ENCODE results near the gene ATP11B. TPM values are rescaled to one million over a fixed set of nuclear protein-coding genes. Genes with fewer than 3 reads are reported as not detected.
"Not testable (repeated sequence)": the region's sequence is repeated elsewhere in the genome, so short reads cannot be mapped to it uniquely, and the experiment has no call there.

The ATP11B gene
- total RNA-seq, 1 donor = 66.4 TPM

GRCh38 chr3:182811269-182811596 lies 17.9 kb downstream of the ATP11B start:
- DNase-seq (ENCODE audit: low read depth) = no peak
- H3K4me3 ChIP-seq (ENCODE audit: low read depth, low read length) = no peak overlapping the region
- TF ChIP-seq, protein P1, sequence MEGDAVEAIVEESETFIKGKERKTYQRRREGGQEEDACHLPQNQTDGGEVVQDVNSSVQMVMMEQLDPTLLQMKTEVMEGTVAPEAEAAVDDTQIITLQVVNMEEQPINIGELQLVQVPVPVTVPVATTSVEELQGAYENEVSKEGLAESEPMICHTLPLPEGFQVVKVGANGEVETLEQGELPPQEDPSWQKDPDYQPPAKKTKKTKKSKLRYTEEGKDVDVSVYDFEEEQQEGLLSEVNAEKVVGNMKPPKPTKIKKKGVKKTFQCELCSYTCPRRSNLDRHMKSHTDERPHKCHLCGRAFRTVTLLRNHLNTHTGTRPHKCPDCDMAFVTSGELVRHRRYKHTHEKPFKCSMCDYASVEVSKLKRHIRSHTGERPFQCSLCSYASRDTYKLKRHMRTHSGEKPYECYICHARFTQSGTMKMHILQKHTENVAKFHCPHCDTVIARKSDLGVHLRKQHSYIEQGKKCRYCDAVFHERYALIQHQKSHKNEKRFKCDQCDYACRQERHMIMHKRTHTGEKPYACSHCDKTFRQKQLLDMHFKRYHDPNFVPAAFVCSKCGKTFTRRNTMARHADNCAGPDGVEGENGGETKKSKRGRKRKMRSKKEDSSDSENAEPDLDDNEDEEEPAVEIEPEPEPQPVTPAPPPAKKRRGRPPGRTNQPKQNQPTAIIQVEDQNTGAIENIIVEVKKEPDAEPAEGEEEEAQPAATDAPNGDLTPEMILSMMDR (IDR thresholded peaks at IDR 0.05; ENCODE audit: insufficient read depth, low read length) = no peak

DNA sequence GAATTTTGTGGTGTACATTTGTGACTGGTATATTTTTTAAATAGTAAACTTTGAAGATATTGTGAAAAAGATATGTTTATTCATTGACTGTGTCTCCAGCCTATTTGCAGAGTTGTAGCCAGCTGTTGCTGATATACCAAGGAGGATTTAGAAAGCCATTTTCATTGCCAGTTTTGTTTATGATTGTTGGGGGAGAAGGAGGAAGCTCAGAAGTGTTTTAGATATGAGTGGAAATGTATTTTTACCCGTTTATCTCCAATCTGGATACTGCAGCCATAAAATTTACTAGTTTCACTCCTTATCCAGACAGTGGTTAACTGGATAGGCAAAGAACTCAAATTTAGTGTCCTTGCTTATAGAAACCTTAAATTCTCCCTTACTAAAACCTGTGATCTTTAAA lies 18.8 kb downstream of the ATP11B start:
- H3K4me3 ChIP-seq (ENCODE audit: low read depth, low read length) = no peak overlapping the region
- TF ChIP-seq, protein P1 (IDR thresholded peaks at IDR 0.05; ENCODE audit: insufficient read depth, low read length) = no peak
- DNase-seq (ENCODE audit: low read depth) = no peak

DNA sequence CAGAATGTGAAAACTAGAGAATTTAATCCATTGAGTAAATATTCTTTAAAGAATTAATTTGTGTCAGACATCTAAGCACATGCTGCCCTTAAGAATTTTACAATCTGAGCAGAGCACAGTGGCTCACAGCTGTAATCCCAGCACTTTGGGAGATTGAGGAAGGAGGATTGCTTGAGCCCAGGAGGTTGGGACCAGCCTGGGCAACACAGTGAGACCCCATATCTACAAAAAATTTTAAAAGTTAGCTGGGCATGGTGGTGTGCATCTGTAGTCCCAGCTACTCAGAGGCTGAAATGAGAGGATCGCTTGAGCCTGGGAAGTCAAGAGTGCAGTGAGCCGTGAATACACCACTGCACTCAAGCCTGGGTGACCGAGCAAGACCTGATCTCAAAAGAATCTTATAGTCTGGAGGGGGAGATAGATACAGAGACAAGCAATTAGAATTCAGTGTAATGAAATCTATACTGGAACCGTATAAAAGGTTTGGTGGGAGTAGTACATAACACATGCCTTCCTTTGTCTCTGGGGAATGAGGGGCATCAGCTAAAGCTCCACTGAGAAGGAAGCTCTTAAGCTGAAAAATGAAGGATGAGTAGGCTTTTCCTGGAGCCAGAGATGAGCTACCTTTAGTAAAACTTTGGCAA lies 21.2 kb downstream of the ATP11B start:
- no peak for DNase-seq (ENCODE audit: low read depth)
- TF ChIP-seq, protein P1 (IDR thresholded peaks at IDR 0.05; ENCODE audit: insufficient read depth, low read length) = no peak
- no peak overlapping the region for H3K4me3 ChIP-seq (ENCODE audit: low read depth, low read length)

GRCh38 chr3:182816181-182816580 lies 22.9 kb downstream of the ATP11B start:
- H3K4me3 ChIP-seq (ENCODE audit: low read depth, low read length) = no peak overlapping the region

GRCh38 chr3:182818296-182818978 lies 25.1 kb downstream of the ATP11B start:
- no peak overlapping the region for H3K4me3 ChIP-seq (ENCODE audit: low read depth, low read length)
- DNase-seq (ENCODE audit: low read depth) = no peak
- TF ChIP-seq, protein P1 (IDR thresholded peaks at IDR 0.05; ENCODE audit: insufficient read depth, low read length) = no peak

More at GRCh38 chr3:182816181-182816580, 22.9 kb downstream of the ATP11B start:
- TF ChIP-seq, protein P1 (IDR thresholded peaks at IDR 0.05; ENCODE audit: insufficient read depth, low read length) = no peak
- DNase-seq (ENCODE audit: low read depth) = no peak

GRCh38 chr3:182821221-182821981 lies 28.1 kb downstream of the ATP11B start:
- TF ChIP-seq, protein P1 (IDR thresholded peaks at IDR 0.05; ENCODE audit: insufficient read depth, low read length) = no peak
- DNase-seq (ENCODE audit: low read depth) = no peak

DNA sequence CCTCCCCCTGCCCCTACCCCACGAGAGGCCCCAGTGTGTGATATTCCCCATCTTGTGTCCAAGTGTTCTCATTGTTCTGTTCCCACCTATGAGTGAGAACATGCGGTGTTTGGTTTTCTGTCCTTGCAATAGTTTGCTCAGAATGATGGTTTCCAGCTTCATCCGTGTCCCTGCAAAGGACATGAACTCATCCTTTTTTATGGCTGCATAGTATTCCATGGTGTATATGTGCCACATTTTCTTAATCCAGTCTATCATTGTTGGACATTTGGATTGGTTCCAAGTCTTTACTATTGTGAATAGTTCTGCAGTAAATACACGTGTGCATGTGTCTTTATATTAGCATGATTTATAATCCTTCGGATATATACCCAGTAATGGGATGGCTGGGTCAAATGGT lies 29.0 kb downstream of the ATP11B start:
- H3K4me3 ChIP-seq (ENCODE audit: low read depth, low read length); DNase-seq (ENCODE audit: low read depth): not testable (repeated sequence)

More at GRCh38 chr3:182821221-182821981, 28.1 kb downstream of the ATP11B start:
- H3K4me3 ChIP-seq (ENCODE audit: low read depth, low read length) = no peak overlapping the region

Measured in fibroblast of the aortic adventitia (primary cell).